K562 (cell line): Measurements from ENCODE around the gene TMEM108. TPM values are rescaled to one million over a fixed set of nuclear protein-coding genes. Genes with fewer than 3 reads are reported as not detected.

Experiments
- ATAC-seq: fragments of 200-7000 bp; cut with Tn5 transposase; 3 replicates; pipeline ENCODE4 v1.9.1; 2020; ENCODE audit warnings: moderate library complexity
- BruUV-seq: library from RNA; stranded (reverse); fragments of 400-500 nt; replicated peaks from 2 replicates; lab custom pipeline; 2021; lab: Mats Ljungman, UMichigan
- CTCF ChIA-PET: fragments of 300-600 bp; formaldehyde crosslinking; extraction: SDS; loops from one replicate; lab custom pipeline; 2021; ENCODE audit warnings: low intra/inter-chr PET ratio; lab: Yijun Ruan, JAX
- POLR2A ChIA-PET: fragments of 300-600, 350-650 bp; sonication (Branson Sonifier 250); formaldehyde crosslinking; extraction: SDS; loops from one replicate; lab custom pipeline; 2021; ENCODE audit warnings: antibody characterized with exemption, inconsistent platforms; lab: Yijun Ruan, JAX
- DNase-seq, 4 experiments: peaks; one replicate each; pipeline versions ENCODE4 v3.0.0 to v3.0.0-alpha.2; 2011 to 2018; ENCODE audit warnings: low spot score in 3 of 4, mixed read lengths in 3 of 4; ENCODE audit errors: extremely low read depth in 1 of 4
- FAIRE-seq: peaks from 2 replicates; lab custom pipeline; 2011; peaks lifted over from hg19 to GRCh38; lab: Jason Lieb, UNC
- H2AFZ ChIP-seq: 2 replicates; pipeline ENCODE4 v1.6.0; 2011; ENCODE audit warnings: low read depth, low read length, control low read depth, inconsistent platforms
- H3K27ac ChIP-seq: fragments of 200-600 bp; 3 replicates; pipeline ENCODE4 v1.8.0; 2011; ENCODE audit warnings: low read depth, mild to moderate bottlenecking, control low read depth, inconsistent platforms, low read length, moderate library complexity, mixed read lengths; ENCODE audit errors: extremely low read depth
- H3K27me3 ChIP-seq, 2 experiments: fragments of 300-600 bp in 1 of 2; 2 replicates in 1 of 2; 3 replicates in 1 of 2; pipeline versions ENCODE4 v1.6.0 to v1.8.0; 2011; ENCODE audit warnings: inconsistent platforms in 2 of 2, low read length in 2 of 2, mild to moderate bottlenecking in 1 of 2, mixed read lengths in 1 of 2, moderate library complexity in 1 of 2; ENCODE audit not compliant: control insufficient read depth in 2 of 2, insufficient read depth in 2 of 2
- H3K36me3 ChIP-seq: fragments of 300-600 bp; 3 replicates; pipeline ENCODE4 v1.8.0; 2011; ENCODE audit warnings: mild to moderate bottlenecking, low read length, inconsistent platforms; ENCODE audit not compliant: control insufficient read depth, insufficient read depth
- H3K4me1 ChIP-seq, 2 experiments: fragments of 200-600 bp in 1 of 2; replicated peaks in 1 of 2; 2 replicates in 1 of 2; 3 replicates in 1 of 2; pipeline versions ENCODE4 v1.5.1 to v1.8.0; 2011; ENCODE audit warnings: inconsistent platforms in 2 of 2, low read length in 2 of 2, mild to moderate bottlenecking in 1 of 2, mixed read lengths in 1 of 2, moderate library complexity in 1 of 2; ENCODE audit not compliant: control insufficient read depth in 2 of 2, insufficient read depth in 2 of 2
- H3K4me2 ChIP-seq: 2 replicates; pipeline ENCODE4 v1.6.1; 2011; ENCODE audit warnings: low read length, control low read depth, inconsistent platforms, mixed read lengths; ENCODE audit not compliant: insufficient read depth
- H3K4me3 ChIP-seq: fragments of 200-600 bp; sonication (generic), shearing (Covaris generic); 2 replicates; pipeline ENCODE4 v1.5.1; 2016; ENCODE audit warnings: control low read depth, inconsistent platforms
- H3K79me2 ChIP-seq: fragments of 200-600 bp; 3 replicates; pipeline ENCODE4 v1.8.0; 2011; ENCODE audit warnings: low read length, inconsistent platforms; ENCODE audit not compliant: control insufficient read depth, insufficient read depth
- H3K9ac ChIP-seq, 2 experiments: 2 replicates each; pipeline versions ENCODE4 v1.6.0 to v1.6.1; 2011; ENCODE audit warnings: low read depth in 2 of 2, low read length in 2 of 2, control low read depth in 1 of 2, inconsistent platforms in 1 of 2, mild to moderate bottlenecking in 1 of 2, mixed read lengths in 1 of 2; ENCODE audit not compliant: insufficient read depth in 1 of 2
- H3K9me1 ChIP-seq: one replicate; pipeline ENCODE4 v1.6.0; 2011; ENCODE audit warnings: inconsistent platforms, mild to moderate bottlenecking, low read length, moderate library complexity; ENCODE audit not compliant: control insufficient read depth, insufficient read depth
- H3K9me3 ChIP-seq: replicated peaks from 2 replicates; pipeline ENCODE4 v1.5.1; 2011; ENCODE audit warnings: low read depth, low read length, inconsistent platforms; ENCODE audit not compliant: control insufficient read depth, insufficient read depth
- H4K20me1 ChIP-seq: replicated peaks from 2 replicates; pipeline ENCODE4 v1.6.1; 2011; ENCODE audit warnings: low read length, inconsistent platforms, mixed read lengths; ENCODE audit not compliant: control insufficient read depth, insufficient read depth
- GTF2F1 ChIP-seq: IDR thresholded peaks from 2 replicates; pipeline ENCODE4 v1.6.1; 2011; ENCODE audit warnings: low read depth, low read length, improper control_type of control experiment
- KDM4B ChIP-seq, 2 experiments: fragments of 450-650 bp in 1 of 2; sonication (generic) in 1 of 2; IDR thresholded peaks; 2 replicates each; pipeline ENCODE4 v1.6.1; 2016 to 2017; ENCODE audit warnings: borderline replicate concordance in 2 of 2, antibody characterized with exemption in 1 of 2, low read depth in 1 of 2, mild to moderate bottlenecking in 1 of 2
- MTA1 ChIP-seq: fragments of 450-650 bp; IDR thresholded peaks from 2 replicates; pipeline ENCODE4 v1.6.1; 2017; ENCODE audit warnings: borderline replicate concordance
- PHB2 ChIP-seq: fragments of 450-650 bp; IDR thresholded peaks from 2 replicates; pipeline ENCODE4 v1.6.1; 2017; ENCODE audit warnings: low read depth
- RFX1 ChIP-seq: fragments of 450-650 bp; IDR thresholded peaks from 2 replicates; pipeline ENCODE4 v1.6.1; 2016; ENCODE audit warnings: mild to moderate bottlenecking, moderate library complexity
- TFAM ChIP-seq: fragments of 250-450 bp; sonication (Bioruptor Pico); conservative IDR thresholded peaks from 2 replicates; pipeline ENCODE4 v1.5.0; 2021; ENCODE audit warnings: mild to moderate bottlenecking, moderate library complexity
- WGBS: fragments of 100-300 bp; shearing (Covaris generic); methylation state at CpG from one replicate; pipeline ENCODE4 v1.1.6; 2016; ENCODE audit warnings: low coverage, mixed read lengths; ENCODE audit not compliant: insufficient coverage; ENCODE audit errors: missing lambda C conversion rate; 5-methylcytosine and 5-hydroxymethylcytosine counted together
- in situ Hi-C: fragments of 300-500 bp; cut with MboI; formaldehyde crosslinking; loops from 4 replicates; pipeline ENCODE4 v1.15.0; 2018; ENCODE audit warnings: inconsistent platforms, mixed read lengths
- intact Hi-C: fragments of 100-400 bp; cut with micrococcal nuclease; formaldehyde crosslinking; loops from 2 replicates; pipeline ENCODE4 v1.14.2; 2022
- polyA plus RNA-seq, 8 experiments: library from polyadenylated mRNA; depleted of rRNA in 4 of 8; stranded (reverse) in 5 of 8; unstranded in 3 of 8; fragments of >200 nt; fragmentation: Nextera tagmentation in 2 of 8; fragmentation: Illumina TruSeq in 1 of 8; extraction: Ambion mirVana in 2 of 8; extraction: Trizol in 1 of 8; gene quantifications; 2 replicates each; pipeline versions ENCODE4 v1.2.1 to v1.2.3, GENCODE V29; 2011 to 2014; ENCODE audit warnings: inconsistent platforms in 1 of 8, missing spikeins in 1 of 8
- total RNA-seq, 7 experiments: library from RNA; depleted of rRNA in 6 of 7; stranded (reverse); fragments of >200 nt in 6 of 7; fragmentation: Illumina TruSeq in 2 of 7; extraction: Trizol in 2 of 7; gene quantifications; 2 replicates each; pipeline versions ENCODE4 v1.2.1 to v1.2.3, GENCODE V29; 2011 to 2021; ENCODE audit warnings: low replicate concordance in 1 of 7
- TF ChIP-seq, protein P1 (sequence below): fragments of 250-450 bp; sonication (Bioruptor Pico); IDR thresholded peaks from 2 replicates; pipeline ENCODE4 v1.4.0; 2020; ENCODE audit warnings: mild to moderate bottlenecking
- TF ChIP-seq, protein P2 (sequence below): sonication (generic); formaldehyde crosslinking; IDR thresholded peaks from 2 replicates; pipeline ENCODE4 v1.8.0; 2023; ENCODE audit warnings: missing genetic modification reagents, mild to moderate bottlenecking, borderline replicate concordance
- TF ChIP-seq, protein P3 (sequence below): sonication (generic); formaldehyde crosslinking; IDR thresholded peaks from 2 replicates; pipeline ENCODE4 v1.8.0; 2022; ENCODE audit warnings: mild to moderate bottlenecking, missing genetic modification reagents

The TMEM108 gene
- total and polyA plus RNA-seq, 9 of the 15 experiments (the other 6 are each of a cell fraction or from before 2014, with no cell fraction given) = 0.65 to 11.1 (median 3.4) TPM

DNA sequence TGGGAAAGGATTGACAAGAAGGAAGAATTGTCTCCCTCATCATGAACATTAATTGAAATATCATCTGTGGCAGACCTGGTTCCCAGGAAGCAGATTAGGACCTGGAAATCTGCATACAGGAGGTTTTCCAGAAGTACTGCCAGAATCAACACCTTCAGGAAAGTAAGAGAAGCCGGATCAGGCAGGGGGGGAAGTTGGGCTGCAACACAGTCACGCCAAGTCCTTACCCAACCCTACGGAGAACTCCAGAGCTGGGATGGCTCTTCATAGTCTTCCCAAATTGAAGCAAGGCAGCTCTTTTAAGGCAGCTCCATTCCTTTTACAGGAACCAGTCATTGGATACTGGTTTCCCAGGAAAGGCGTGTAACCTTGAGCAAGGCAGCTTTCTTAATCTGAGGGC lies 326.5 kb downstream of the TMEM108 start:
- no peak for ATAC-seq
- BruUV-seq = no TSS peak
- no peaks in the 10 kb centered on the region for H3K9me1 ChIP-seq
- H3K9me3 ChIP-seq = no peaks in the 10 kb centered on the region
- no peak overlapping the region for H3K9ac ChIP-seq
- in situ Hi-C loops = no loop called here
- 48% methylated on average over 2 of the region's 4 CpGs for WGBS
- no peaks in the 10 kb centered on the region for H3K36me3 ChIP-seq
- DNase-seq = no peak
- no peaks in the 10 kb centered on the region for H4K20me1 ChIP-seq
- TF ChIP-seq, protein P1, sequence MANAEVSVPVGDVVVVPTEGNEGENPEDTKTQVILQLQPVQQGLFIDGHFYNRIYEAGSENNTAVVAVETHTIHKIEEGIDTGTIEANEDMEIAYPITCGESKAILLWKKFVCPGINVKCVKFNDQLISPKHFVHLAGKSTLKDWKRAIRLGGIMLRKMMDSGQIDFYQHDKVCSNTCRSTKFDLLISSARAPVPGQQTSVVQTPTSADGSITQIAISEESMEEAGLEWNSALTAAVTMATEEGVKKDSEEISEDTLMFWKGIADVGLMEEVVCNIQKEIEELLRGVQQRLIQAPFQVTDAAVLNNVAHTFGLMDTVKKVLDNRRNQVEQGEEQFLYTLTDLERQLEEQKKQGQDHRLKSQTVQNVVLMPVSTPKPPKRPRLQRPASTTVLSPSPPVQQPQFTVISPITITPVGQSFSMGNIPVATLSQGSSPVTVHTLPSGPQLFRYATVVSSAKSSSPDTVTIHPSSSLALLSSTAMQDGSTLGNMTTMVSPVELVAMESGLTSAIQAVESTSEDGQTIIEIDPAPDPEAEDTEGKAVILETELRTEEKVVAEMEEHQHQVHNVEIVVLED (CRISPR knock-in tag) = no peak
- TF ChIP-seq RFX1 = no peak
- no peaks in the 10 kb centered on the region for H3K79me2 ChIP-seq
- no peaks in the 10 kb centered on the region for H3K27me3 ChIP-seq
- no peak overlapping the region for H2AFZ ChIP-seq
- ChIA-PET CTCF (no interaction called here), POLR2A (no interaction called here)
- H3K27ac ChIP-seq = no peak overlapping the region
- intact Hi-C loops = no loop called here
- no peak overlapping the region for H3K4me3 ChIP-seq
- no peak overlapping the region for H3K4me2 ChIP-seq
- no peak for FAIRE-seq
- no peaks in the 10 kb centered on the region for H3K4me1 ChIP-seq

DNA sequence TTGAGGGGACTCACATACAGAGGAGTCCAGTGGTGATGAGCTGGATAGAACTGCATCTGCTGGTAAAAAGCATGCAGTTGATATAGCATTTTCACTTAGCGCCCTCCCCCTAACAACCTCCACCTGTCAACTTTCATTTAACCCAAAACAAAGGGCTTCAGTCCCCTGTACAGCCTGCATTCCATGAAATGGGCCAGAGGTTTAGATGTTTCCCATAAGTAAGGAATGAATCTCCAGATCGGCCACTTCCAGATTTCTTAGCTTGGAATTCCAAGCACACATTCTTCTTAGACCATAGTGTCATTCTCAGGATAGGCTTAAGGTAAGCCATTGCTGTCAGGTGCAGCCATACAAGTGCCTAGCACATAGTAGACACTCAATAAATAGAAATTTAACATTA lies 328.7 kb downstream of the TMEM108 start:
- H3K9me1 ChIP-seq = no peaks in the 10 kb centered on the region
- CTCF ChIA-PET = no interaction called here
- H3K79me2 ChIP-seq = no peaks in the 10 kb centered on the region
- no peaks in the 10 kb centered on the region for H4K20me1 ChIP-seq
- H3K27me3 ChIP-seq = no peaks in the 10 kb centered on the region
- H3K4me1 ChIP-seq = no peaks in the 10 kb centered on the region
- intact Hi-C loops (no loop called here), in situ Hi-C loops (no loop called here)
- H3K36me3 ChIP-seq = no peaks in the 10 kb centered on the region
- FAIRE-seq (no peak), ATAC-seq (no peak), DNase-seq (no peak)
- no peak overlapping the region for H2AFZ ChIP-seq
- no peak overlapping the region for H3K4me3 ChIP-seq
- WGBS = 13% methylated on average over 1 of the region's 2 CpGs
- H3K9ac ChIP-seq = no peak overlapping the region
- H3K9me3 ChIP-seq = no peaks in the 10 kb centered on the region
- no peak overlapping the region for H3K4me2 ChIP-seq
- POLR2A ChIA-PET = interaction anchor here (0.6 kb wide), 1 partner anchor 607 kb away, joined by 3 read pairs; no protein-coding TSS in a partner anchor
- H3K27ac ChIP-seq = no peak overlapping the region
- BruUV-seq = no TSS peak
- TF ChIP-seq, protein P2, sequence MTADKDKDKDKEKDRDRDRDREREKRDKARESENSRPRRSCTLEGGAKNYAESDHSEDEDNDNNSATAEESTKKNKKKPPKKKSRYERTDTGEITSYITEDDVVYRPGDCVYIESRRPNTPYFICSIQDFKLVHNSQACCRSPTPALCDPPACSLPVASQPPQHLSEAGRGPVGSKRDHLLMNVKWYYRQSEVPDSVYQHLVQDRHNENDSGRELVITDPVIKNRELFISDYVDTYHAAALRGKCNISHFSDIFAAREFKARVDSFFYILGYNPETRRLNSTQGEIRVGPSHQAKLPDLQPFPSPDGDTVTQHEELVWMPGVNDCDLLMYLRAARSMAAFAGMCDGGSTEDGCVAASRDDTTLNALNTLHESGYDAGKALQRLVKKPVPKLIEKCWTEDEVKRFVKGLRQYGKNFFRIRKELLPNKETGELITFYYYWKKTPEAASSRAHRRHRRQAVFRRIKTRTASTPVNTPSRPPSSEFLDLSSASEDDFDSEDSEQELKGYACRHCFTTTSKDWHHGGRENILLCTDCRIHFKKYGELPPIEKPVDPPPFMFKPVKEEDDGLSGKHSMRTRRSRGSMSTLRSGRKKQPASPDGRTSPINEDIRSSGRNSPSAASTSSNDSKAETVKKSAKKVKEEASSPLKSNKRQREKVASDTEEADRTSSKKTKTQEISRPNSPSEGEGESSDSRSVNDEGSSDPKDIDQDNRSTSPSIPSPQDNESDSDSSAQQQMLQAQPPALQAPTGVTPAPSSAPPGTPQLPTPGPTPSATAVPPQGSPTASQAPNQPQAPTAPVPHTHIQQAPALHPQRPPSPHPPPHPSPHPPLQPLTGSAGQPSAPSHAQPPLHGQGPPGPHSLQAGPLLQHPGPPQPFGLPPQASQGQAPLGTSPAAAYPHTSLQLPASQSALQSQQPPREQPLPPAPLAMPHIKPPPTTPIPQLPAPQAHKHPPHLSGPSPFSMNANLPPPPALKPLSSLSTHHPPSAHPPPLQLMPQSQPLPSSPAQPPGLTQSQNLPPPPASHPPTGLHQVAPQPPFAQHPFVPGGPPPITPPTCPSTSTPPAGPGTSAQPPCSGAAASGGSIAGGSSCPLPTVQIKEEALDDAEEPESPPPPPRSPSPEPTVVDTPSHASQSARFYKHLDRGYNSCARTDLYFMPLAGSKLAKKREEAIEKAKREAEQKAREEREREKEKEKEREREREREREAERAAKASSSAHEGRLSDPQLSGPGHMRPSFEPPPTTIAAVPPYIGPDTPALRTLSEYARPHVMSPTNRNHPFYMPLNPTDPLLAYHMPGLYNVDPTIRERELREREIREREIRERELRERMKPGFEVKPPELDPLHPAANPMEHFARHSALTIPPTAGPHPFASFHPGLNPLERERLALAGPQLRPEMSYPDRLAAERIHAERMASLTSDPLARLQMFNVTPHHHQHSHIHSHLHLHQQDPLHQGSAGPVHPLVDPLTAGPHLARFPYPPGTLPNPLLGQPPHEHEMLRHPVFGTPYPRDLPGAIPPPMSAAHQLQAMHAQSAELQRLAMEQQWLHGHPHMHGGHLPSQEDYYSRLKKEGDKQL (CRISPR knock-in tag) = no peak
- no peak for TF ChIP-seq GTF2F1
- TF ChIP-seq MTA1 = no peak
- TF ChIP-seq, protein P3, sequence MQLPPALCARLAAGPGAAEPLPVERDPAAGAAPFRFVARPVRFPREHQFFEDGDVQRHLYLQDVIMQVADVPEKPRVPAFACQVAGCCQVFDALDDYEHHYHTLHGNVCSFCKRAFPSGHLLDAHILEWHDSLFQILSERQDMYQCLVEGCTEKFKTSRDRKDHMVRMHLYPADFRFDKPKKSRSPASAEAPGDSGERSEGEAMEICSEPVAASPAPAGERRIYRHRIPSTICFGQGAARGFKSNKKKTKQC (CRISPR knock-in tag) = no peak
- TF ChIP-seq TFAM = no peak
- no peak for TF ChIP-seq KDM4B (IDR thresholded peaks at IDR 0.05; ENCODE audit: borderline replicate concordance in 2 of 2, low read depth in 1 of 2)
- TF ChIP-seq PHB2 = no peak
